Measurements from ENCODE around the gene BANP.

The BANP gene

GRCh38 chr16:87951552-87952538 lies 611 bp downstream of the BANP start:
- FAIRE-seq, result no peak

GRCh38 chr16:87952751-87953150 lies 1.5 kb downstream of the BANP start:
- FAIRE-seq, result no peak

GRCh38 chr16:87953308-87954215 lies 2.3 kb downstream of the BANP start:
- no peak for FAIRE-seq

GRCh38 chr16:87954361-87954760 lies 3.1 kb downstream of the BANP start:
- no peak for FAIRE-seq

- no peak for FAIRE-seq
These were observed 3.6 kb downstream of the BANP start for GRCh38 chr16:87954826-87955225.

- FAIRE-seq, result no peak
These were observed 4.3 kb downstream of the BANP start for GRCh38 chr16:87955302-87956097.

- FAIRE-seq, result no peak
These were observed 4.8 kb downstream of the BANP start for GRCh38 chr16:87956098-87956364.

- FAIRE-seq, result no peak
These were observed 5.4 kb downstream of the BANP start for GRCh38 chr16:87956365-87957231.

- FAIRE-seq, result no peak
These were observed 6.3 kb downstream of the BANP start for GRCh38 chr16:87957296-87958094.

- no peak for FAIRE-seq
These were observed 7.4 kb downstream of the BANP start for GRCh38 chr16:87958632-87959031.

- no peak for FAIRE-seq
These were observed 8.3 kb downstream of the BANP start for GRCh38 chr16:87959391-87959990.

GRCh38 chr16:87960296-87960695 lies 9.1 kb downstream of the BANP start:
- FAIRE-seq, result no peak

GRCh38 chr16:87960852-87961251 lies 9.6 kb downstream of the BANP start:
- no peak for FAIRE-seq

- no peak for FAIRE-seq
These were observed 10.4 kb downstream of the BANP start for GRCh38 chr16:87961623-87962022.

GRCh38 chr16:87963400-87963799 lies 12.2 kb downstream of the BANP start:
- FAIRE-seq, result no peak

GRCh38 chr16:87964049-87964659 lies 12.9 kb downstream of the BANP start:
- FAIRE-seq, result no peak

GRCh38 chr16:87965417-87965816 lies 14.2 kb downstream of the BANP start:
- no peak for FAIRE-seq

GRCh38 chr16:87966064-87966645 lies 14.9 kb downstream of the BANP start:
- FAIRE-seq, result no peak

GRCh38 chr16:87966685-87967185 lies 15.5 kb downstream of the BANP start:
- FAIRE-seq, result no peak
